ENCODE results near the gene NPTX2. TPM values are rescaled to one million over a fixed set of nuclear protein-coding genes. Genes with fewer than 3 reads are reported as not detected.

NPTX2 gene
- total RNA-seq, 6 donors from 2014 or later: 0.30 to 1.3 (median 0.95) TPM; not detected in 2

DNA sequence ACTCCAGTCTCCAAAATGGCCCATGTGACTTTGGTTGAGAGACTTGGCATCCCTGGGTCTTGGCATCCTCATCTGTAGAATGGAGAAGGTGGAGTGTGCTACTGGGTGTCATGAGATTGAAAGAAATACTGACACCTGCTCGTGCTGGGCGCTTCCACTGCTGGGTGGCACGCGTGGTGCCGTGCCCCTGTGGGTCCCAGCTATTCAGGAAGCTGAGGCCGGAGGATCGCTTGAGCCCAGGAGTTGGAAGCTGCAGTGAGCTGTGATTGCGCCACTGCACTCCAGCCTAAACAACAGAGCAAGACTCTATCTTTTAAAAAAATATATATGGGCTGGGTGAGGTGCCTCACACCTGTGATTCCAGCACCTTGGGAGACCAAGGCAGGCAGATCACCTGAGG is 53.1 kb downstream of the NPTX2 start:
- Histone ChIP-seq H3K9me3 (no peaks in the 10 kb centered on the region), H3K27ac (no peak overlapping the region), H3K36me3 (no peaks in the 10 kb centered on the region), H3K27me3 (no peaks in the 10 kb centered on the region), H3K4me1 (no peaks in the 10 kb centered on the region), H3K4me3 (no peak overlapping the region)
- TF ChIP-seq EP300 (IDR thresholded peaks at IDR 0.05): no peak
- TF ChIP-seq, protein P1, sequence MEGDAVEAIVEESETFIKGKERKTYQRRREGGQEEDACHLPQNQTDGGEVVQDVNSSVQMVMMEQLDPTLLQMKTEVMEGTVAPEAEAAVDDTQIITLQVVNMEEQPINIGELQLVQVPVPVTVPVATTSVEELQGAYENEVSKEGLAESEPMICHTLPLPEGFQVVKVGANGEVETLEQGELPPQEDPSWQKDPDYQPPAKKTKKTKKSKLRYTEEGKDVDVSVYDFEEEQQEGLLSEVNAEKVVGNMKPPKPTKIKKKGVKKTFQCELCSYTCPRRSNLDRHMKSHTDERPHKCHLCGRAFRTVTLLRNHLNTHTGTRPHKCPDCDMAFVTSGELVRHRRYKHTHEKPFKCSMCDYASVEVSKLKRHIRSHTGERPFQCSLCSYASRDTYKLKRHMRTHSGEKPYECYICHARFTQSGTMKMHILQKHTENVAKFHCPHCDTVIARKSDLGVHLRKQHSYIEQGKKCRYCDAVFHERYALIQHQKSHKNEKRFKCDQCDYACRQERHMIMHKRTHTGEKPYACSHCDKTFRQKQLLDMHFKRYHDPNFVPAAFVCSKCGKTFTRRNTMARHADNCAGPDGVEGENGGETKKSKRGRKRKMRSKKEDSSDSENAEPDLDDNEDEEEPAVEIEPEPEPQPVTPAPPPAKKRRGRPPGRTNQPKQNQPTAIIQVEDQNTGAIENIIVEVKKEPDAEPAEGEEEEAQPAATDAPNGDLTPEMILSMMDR (IDR thresholded peaks at IDR 0.05): no peak
- TF ChIP-seq POLR2AphosphoS5 (IDR thresholded peaks at IDR 0.05): no peak
- TF ChIP-seq POLR2A (IDR thresholded peaks at IDR 0.05): no peak
- DNase-seq (peak in 1 of 2 donors; percentile 25), ATAC-seq (ENCODE audit: low FRiP score in 2 of 2) (no peak)
- 60 to 79% methylated on average over 1 to 8 of the region's 8 CpGs for WGBS, 2 donors

DNA sequence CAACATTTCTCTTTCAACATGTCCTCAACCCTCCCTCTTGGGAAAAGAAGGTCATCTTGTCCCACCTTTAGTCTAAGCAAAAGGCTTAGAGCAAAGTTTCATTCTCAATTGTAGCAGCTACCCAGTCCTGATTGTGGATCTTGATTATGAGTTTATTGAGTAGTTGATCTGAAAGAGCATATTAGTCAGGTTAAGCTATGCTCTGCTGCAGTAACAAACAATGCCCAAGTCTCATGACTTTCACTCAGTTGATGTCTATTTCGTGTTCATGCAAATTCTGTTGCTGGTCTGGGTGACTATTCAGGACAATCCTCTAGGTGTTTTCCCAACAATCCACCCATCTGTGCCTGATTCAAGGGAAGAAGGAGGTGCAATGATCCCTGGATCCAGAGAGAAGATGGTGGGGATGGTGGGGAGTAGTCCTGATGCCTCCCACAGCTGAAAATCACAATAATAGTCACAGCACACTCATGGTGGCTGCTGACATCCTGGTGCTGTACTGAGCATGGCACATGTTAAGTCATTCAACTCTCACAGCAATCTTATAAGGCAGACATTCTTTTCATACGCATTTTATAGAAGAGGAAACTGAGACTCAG is 54.7 kb downstream of the NPTX2 start:
- ATAC-seq (ENCODE audit: low FRiP score in 2 of 2) (no peak), DNase-seq (no peak)
- WGBS, 2 donors: 65 to 71% methylated on average over 2 of the region's 2 CpGs
- H3K27ac ChIP-seq: no peak overlapping the region
- no peaks in the 10 kb centered on the region for H3K9me3 ChIP-seq
- H3K4me3 ChIP-seq: no peak overlapping the region
- no peaks in the 10 kb centered on the region for H3K4me1 ChIP-seq
- H3K36me3 ChIP-seq: no peaks in the 10 kb centered on the region
- no peaks in the 10 kb centered on the region for H3K27me3 ChIP-seq
- TF ChIP-seq EP300 (IDR thresholded peaks at IDR 0.05) (no peak), POLR2A (IDR thresholded peaks at IDR 0.05) (no peak), POLR2AphosphoS5 (IDR thresholded peaks at IDR 0.05) (no peak)
- TF ChIP-seq, protein P1 (IDR thresholded peaks at IDR 0.05): no peak

DNA sequence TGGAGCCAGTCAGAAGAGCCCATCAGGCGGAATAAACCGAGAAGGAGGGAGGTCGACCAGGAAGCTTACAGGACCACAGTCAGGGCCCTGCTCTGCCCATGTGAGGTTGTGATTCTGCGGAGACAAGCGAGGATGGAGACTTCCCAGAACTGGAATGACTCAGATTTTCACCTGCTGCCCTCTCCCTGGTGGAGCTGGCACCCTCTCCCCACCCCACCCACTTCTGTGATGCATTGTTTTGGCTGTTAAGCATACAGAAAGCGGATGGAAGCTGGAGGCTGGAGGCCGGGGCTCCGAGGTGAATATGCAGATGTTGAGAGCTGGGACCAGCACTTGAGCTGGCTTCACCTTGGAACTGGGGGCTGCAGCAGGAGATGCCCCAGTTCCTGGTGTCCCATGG is 57.4 kb downstream of the NPTX2 start:
- Histone ChIP-seq H3K27ac (no peak overlapping the region), H3K4me1 (no peaks in the 10 kb centered on the region), H3K27me3 (no peaks in the 10 kb centered on the region), H3K4me3 (no peak overlapping the region), H3K36me3 (no peaks in the 10 kb centered on the region), H3K9me3 (peaks cover 0 to 6% (median 3%) of the 10 kb centered on the region in 4 donors)
- ATAC-seq (ENCODE audit: low FRiP score in 2 of 2): no peak
- TF ChIP-seq POLR2AphosphoS5 (IDR thresholded peaks at IDR 0.05) (no peak), POLR2A (IDR thresholded peaks at IDR 0.05) (no peak), EP300 (IDR thresholded peaks at IDR 0.05) (no peak)
- TF ChIP-seq, protein P1 (IDR thresholded peaks at IDR 0.05): no peak
- WGBS, 2 donors: 66 to 74% methylated on average over 8 of the region's 8 CpGs
- no peak for DNase-seq

DNA sequence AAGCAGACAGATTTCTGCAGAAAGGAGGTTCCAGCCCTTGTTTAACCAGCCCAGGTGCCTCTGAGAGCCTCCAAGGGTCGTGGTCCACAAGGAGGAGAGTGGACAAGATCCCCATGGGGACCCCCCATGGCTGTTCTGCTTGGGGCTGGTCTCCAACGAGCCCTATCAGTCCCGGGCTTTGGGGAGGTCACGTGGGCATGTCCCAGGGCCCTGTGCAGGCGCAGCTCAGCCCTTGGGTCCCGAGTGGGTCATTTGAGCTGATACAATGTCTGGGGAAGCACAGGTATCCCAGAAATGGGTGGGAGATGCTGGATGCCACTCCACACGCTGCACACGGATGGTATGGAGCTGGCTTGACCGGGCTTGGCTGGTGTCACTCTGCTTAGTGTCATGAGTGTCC is 57.8 kb downstream of the NPTX2 start:
- Histone ChIP-seq H3K4me3 (no peak overlapping the region), H3K27ac (no peak overlapping the region), H3K27me3 (no peaks in the 10 kb centered on the region), H3K9me3 (peaks cover 0 to 6% (median 3%) of the 10 kb centered on the region in 4 donors), H3K36me3 (no peaks in the 10 kb centered on the region), H3K4me1 (no peaks in the 10 kb centered on the region)
- 80 to 82% methylated on average over 3 to 8 of the region's 9 CpGs for WGBS, 2 donors
- DNase-seq (peak in 1 of 2 donors; percentile 32), ATAC-seq (ENCODE audit: low FRiP score in 2 of 2) (peak in 1 of 2 donors; percentile 9)
- TF ChIP-seq, protein P1 (IDR thresholded peaks at IDR 0.05): no peak
- no peak for TF ChIP-seq POLR2A (IDR thresholded peaks at IDR 0.05)
- no peak for TF ChIP-seq POLR2AphosphoS5 (IDR thresholded peaks at IDR 0.05)
- TF ChIP-seq EP300 (IDR thresholded peaks at IDR 0.05): no peak

DNA sequence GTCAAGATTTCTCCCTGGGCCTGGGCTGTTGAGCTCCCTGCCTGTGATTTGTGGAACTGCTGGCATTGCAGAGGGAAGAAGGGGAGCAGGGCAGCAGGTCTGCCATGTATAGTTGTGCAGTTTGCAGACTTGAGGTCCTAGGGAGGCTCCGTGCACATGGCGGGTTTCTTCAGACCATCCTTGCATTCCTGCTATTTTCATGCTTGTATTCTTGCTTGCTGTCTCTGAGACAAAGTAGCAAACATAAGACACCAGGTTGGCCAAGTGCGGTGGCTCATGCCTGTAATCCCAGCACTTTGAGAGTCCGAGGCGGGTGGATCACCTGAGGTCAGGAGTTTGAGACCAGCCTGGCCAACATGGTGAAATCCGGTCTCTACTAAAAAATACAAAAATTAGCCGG is 61.1 kb downstream of the NPTX2 start:
- no peaks in the 10 kb centered on the region for H3K27me3 ChIP-seq
- TF ChIP-seq, protein P1 (IDR thresholded peaks at IDR 0.05): no peak
- TF ChIP-seq EP300 (IDR thresholded peaks at IDR 0.05): no peak
- TF ChIP-seq POLR2AphosphoS5 (IDR thresholded peaks at IDR 0.05): no peak
- TF ChIP-seq POLR2A (IDR thresholded peaks at IDR 0.05): no peak
- H3K4me3 ChIP-seq: no peak overlapping the region
- H3K36me3 ChIP-seq: no peaks in the 10 kb centered on the region
- DNase-seq: no peak
- 89 to 94% methylated on average over 6 to 7 of the region's 7 CpGs for WGBS, 2 donors
- peaks cover 0 to 6% (median 3%) of the 10 kb centered on the region in 4 donors for H3K9me3 ChIP-seq
- no peak overlapping the region for H3K27ac ChIP-seq
- H3K4me1 ChIP-seq: no peaks in the 10 kb centered on the region
- no peak for ATAC-seq (ENCODE audit: low FRiP score in 2 of 2)

Data from upper lobe of left lung (tissue), 6 donors.